ENCODE measurements around the gene CWC27.

DNA sequence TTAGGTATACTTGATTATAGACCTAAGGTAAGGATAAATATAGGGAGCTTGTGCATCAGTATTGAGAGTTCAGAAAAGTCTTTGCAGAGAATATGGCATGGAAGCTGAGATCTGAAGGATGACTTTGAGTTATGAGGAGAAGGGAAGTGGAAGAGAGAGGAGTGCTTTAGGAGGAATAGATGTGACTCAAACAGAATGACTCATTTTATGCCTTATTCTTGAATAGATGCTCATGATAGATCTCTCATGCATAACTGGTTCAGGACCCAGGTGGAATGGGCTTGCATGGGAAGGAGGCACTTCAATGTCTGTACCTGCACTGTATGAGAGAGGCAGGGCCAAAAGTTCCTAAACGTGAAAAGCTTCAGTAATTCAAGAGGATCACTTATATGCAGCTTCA, 103.3 kb downstream of the CWC27 start:
- TF ChIP-seq, protein P1, sequence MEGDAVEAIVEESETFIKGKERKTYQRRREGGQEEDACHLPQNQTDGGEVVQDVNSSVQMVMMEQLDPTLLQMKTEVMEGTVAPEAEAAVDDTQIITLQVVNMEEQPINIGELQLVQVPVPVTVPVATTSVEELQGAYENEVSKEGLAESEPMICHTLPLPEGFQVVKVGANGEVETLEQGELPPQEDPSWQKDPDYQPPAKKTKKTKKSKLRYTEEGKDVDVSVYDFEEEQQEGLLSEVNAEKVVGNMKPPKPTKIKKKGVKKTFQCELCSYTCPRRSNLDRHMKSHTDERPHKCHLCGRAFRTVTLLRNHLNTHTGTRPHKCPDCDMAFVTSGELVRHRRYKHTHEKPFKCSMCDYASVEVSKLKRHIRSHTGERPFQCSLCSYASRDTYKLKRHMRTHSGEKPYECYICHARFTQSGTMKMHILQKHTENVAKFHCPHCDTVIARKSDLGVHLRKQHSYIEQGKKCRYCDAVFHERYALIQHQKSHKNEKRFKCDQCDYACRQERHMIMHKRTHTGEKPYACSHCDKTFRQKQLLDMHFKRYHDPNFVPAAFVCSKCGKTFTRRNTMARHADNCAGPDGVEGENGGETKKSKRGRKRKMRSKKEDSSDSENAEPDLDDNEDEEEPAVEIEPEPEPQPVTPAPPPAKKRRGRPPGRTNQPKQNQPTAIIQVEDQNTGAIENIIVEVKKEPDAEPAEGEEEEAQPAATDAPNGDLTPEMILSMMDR (IDR thresholded peaks at IDR 0.05 in 2 of 3, conservative IDR thresholded peaks at IDR 0.05 in 1 of 3; ENCODE audit: insufficient read depth in 2 of 3, low read depth in 1 of 3, low read length in 3 of 3), result no peak
- TF ChIP-seq, protein P2, sequence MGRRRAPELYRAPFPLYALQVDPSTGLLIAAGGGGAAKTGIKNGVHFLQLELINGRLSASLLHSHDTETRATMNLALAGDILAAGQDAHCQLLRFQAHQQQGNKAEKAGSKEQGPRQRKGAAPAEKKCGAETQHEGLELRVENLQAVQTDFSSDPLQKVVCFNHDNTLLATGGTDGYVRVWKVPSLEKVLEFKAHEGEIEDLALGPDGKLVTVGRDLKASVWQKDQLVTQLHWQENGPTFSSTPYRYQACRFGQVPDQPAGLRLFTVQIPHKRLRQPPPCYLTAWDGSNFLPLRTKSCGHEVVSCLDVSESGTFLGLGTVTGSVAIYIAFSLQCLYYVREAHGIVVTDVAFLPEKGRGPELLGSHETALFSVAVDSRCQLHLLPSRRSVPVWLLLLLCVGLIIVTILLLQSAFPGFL (CRISPR knock-in tag; IDR thresholded peaks at IDR 0.05), result no peak
- TF ChIP-seq BHLHE40 (IDR thresholded peaks at IDR 0.05; ENCODE audit: low read length) (no peak), JUN (IDR thresholded peaks at IDR 0.05; ENCODE audit: borderline replicate concordance, low read depth, low read length) (no peak), JUN (CRISPR knock-in tag; IDR thresholded peaks at IDR 0.05; ENCODE audit: borderline replicate concordance) (no peak), CBX8 (IDR thresholded peaks at IDR 0.05; ENCODE audit: borderline replicate concordance, extremely low read depth, low read depth, low read length, poor library complexity, severe bottlenecking) (no peak), RBM39 (optimal IDR thresholded peaks at IDR 0.05; ENCODE audit: low read depth, low read length) (no peak), SRSF1 (IDR thresholded peaks at IDR 0.05; ENCODE audit: low read depth, low read length) (no peak), CBX2 (IDR thresholded peaks at IDR 0.05; ENCODE audit: insufficient read depth, low read length, poor library complexity, severe bottlenecking) (no peak), MED1 (CRISPR knock-in tag; IDR thresholded peaks at IDR 0.05; ENCODE audit: borderline replicate concordance) (no peak), ZNF445 (CRISPR knock-in tag; IDR thresholded peaks at IDR 0.05; ENCODE audit: low read depth) (no peak), ADNP (tag; IDR thresholded peaks at IDR 0.05) (no peak), MAZ (CRISPR knock-in tag; conservative IDR thresholded peaks at IDR 0.05 in 1 of 2, IDR thresholded peaks at IDR 0.05 in 1 of 2) (no peak), CHD1 (IDR thresholded peaks at IDR 0.05; ENCODE audit: low read length) (no peak)
- TF ChIP-seq, protein P3, sequence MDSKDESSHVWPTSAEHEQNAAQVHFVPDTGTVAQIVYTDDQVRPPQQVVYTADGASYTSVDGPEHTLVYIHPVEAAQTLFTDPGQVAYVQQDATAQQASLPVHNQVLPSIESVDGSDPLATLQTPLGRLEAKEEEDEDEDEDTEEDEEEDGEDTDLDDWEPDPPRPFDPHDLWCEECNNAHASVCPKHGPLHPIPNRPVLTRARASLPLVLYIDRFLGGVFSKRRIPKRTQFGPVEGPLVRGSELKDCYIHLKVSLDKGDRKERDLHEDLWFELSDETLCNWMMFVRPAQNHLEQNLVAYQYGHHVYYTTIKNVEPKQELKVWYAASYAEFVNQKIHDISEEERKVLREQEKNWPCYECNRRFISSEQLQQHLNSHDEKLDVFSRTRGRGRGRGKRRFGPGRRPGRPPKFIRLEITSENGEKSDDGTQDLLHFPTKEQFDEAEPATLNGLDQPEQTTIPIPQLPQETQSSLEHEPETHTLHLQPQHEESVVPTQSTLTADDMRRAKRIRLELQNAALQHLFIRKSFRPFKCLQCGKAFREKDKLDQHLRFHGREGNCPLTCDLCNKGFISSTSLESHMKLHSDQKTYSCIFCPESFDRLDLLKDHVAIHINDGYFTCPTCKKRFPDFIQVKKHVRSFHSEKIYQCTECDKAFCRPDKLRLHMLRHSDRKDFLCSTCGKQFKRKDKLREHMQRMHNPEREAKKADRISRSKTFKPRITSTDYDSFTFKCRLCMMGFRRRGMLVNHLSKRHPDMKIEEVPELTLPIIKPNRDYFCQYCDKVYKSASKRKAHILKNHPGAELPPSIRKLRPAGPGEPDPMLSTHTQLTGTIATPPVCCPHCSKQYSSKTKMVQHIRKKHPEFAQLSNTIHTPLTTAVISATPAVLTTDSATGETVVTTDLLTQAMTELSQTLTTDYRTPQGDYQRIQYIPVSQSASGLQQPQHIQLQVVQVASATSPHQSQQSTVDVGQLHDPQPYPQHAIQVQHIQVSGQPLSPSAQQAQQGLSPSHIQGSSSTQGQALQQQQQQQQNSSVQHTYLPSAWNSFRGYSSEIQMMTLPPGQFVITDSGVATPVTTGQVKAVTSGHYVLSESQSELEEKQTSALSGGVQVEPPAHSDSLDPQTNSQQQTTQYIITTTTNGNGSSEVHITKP (IDR thresholded peaks at IDR 0.05; ENCODE audit: partially characterized antibody), result no peak

All from K562 (cell line).